SU-DHL-6 (cell line): Measurements from ENCODE around the gene NLGN1.

Source experiments
- H2AFZ ChIP-seq: fragments of 200-600 bp; sonication (generic); 2 replicates; pipeline ENCODE4 v1.6.1; 2014; ENCODE audit warnings: low read depth, mild to moderate bottlenecking, moderate library complexity, mixed read lengths, antibody characterized with exemption, low read length; ENCODE audit not compliant: severe bottlenecking
- H3F3A ChIP-seq: fragments of 200-600 bp; shearing (Covaris generic); 2 replicates; pipeline ENCODE4 v1.6.0; 2016; ENCODE audit warnings: antibody characterized with exemption, mild to moderate bottlenecking; ENCODE audit not compliant: insufficient read depth
- H3K27ac ChIP-seq: fragments of 200-600 bp; sonication (generic); 2 replicates; pipeline ENCODE4 v1.5.1; 2016; ENCODE audit warnings: low read depth, mild to moderate bottlenecking, low read length, moderate library complexity, mixed read lengths
- H3K27me3 ChIP-seq: fragments of 200-600 bp; sonication (generic), shearing (Covaris generic); 2 replicates; pipeline ENCODE4 v1.6.0; 2014; ENCODE audit warnings: mild to moderate bottlenecking, low read length
- H3K36me3 ChIP-seq: fragments of 200-600 bp; sonication (generic); 2 replicates; pipeline ENCODE4 v1.6.1; 2014; ENCODE audit warnings: mild to moderate bottlenecking, low read length, mixed read lengths
- H3K4me2 ChIP-seq: fragments of 300-600, 200-600 bp; shearing (Covaris generic), sonication (generic); 2 replicates; pipeline ENCODE4 v1.6.0; 2014; ENCODE audit warnings: low read length, low read depth, mild to moderate bottlenecking; ENCODE audit not compliant: poor library complexity, severe bottlenecking
- H3K4me3 ChIP-seq: fragments of 200-600 bp; sonication (generic); 2 replicates; pipeline ENCODE4 v1.5.1; 2014; ENCODE audit warnings: antibody characterized with exemption, low read length, mild to moderate bottlenecking, mixed read lengths; ENCODE audit not compliant: insufficient read depth, poor library complexity, severe bottlenecking
- H3K79me2 ChIP-seq: fragments of 200-600 bp; sonication (generic); 2 replicates; pipeline ENCODE4 v1.6.1; 2014; ENCODE audit warnings: mild to moderate bottlenecking, low read length, moderate library complexity; ENCODE audit not compliant: insufficient read depth
- H3K9ac ChIP-seq: fragments of 200-600 bp; sonication (generic); 2 replicates; pipeline ENCODE4 v1.7.0; 2014; ENCODE audit warnings: mild to moderate bottlenecking, low read length
- H3K9me2 ChIP-seq: fragments of 200-600 bp; sonication (generic); replicated peaks from 2 replicates; pipeline ENCODE4 v1.6.1; 2014; ENCODE audit warnings: low read length; ENCODE audit not compliant: insufficient read depth
- H3K9me3 ChIP-seq: fragments of 200-600 bp; sonication (generic); 2 replicates; pipeline ENCODE4 v1.6.1; 2014; ENCODE audit warnings: low read length, mixed read lengths; ENCODE audit not compliant: insufficient read depth
- H4K20me1 ChIP-seq: fragments of 200-600 bp; sonication (generic); 2 replicates; pipeline ENCODE4 v1.6.1; 2014; ENCODE audit warnings: low read depth, mild to moderate bottlenecking, antibody characterized with exemption, low read length, moderate library complexity, mixed read lengths
- CTCF ChIP-seq: fragments of 200-600 bp; sonication (generic); IDR thresholded peaks from one replicate; pipeline ENCODE4 v1.5.1; 2017; ENCODE audit warnings: antibody characterized with exemption, mild to moderate bottlenecking, low read length, moderate library complexity; ENCODE audit not compliant: insufficient read depth, poor library complexity, severe bottlenecking
- EZH2phosphoT487 ChIP-seq: fragments of 200-600 bp; sonication (generic), shearing (Covaris generic); conservative IDR thresholded peaks from 2 replicates; pipeline ENCODE4 v1.6.1; 2018; ENCODE audit warnings: mild to moderate bottlenecking, antibody characterized with exemption, low read length, moderate library complexity, mixed read lengths

The NLGN1 gene

GRCh38 chr3:173737167-173737808 is 339.7 kb downstream of the NLGN1 start:
- Histone ChIP-seq H3F3A (no peaks in the 10 kb centered on the region), H3K4me2 (no peak overlapping the region), H3K4me3 (no peak overlapping the region), H3K27me3 (no peaks in the 10 kb centered on the region), H3K79me2 (no peaks in the 10 kb centered on the region), H3K9me2 (no peaks in the 10 kb centered on the region), H3K36me3 (no peaks in the 10 kb centered on the region), H4K20me1 (no peaks in the 10 kb centered on the region), H2AFZ (no peak overlapping the region), H3K9me3 (no peaks in the 10 kb centered on the region), H3K27ac (no peak overlapping the region), H3K9ac (no peak overlapping the region)
- TF ChIP-seq EZH2phosphoT487 (no peak), CTCF (no peak)

- H3K36me3 ChIP-seq = no peaks in the 10 kb centered on the region
- no peak for TF ChIP-seq EZH2phosphoT487
- no peak for TF ChIP-seq CTCF
- no peaks in the 10 kb centered on the region for H4K20me1 ChIP-seq
- no peak overlapping the region for H2AFZ ChIP-seq
- no peaks in the 10 kb centered on the region for H3K9me2 ChIP-seq
- H3K9ac ChIP-seq = no peak overlapping the region
- H3K79me2 ChIP-seq = no peaks in the 10 kb centered on the region
- no peak overlapping the region for H3K4me3 ChIP-seq
- H3K27ac ChIP-seq = no peak overlapping the region
- H3F3A ChIP-seq = no peaks in the 10 kb centered on the region
- H3K4me2 ChIP-seq = no peak overlapping the region
- no peaks in the 10 kb centered on the region for H3K9me3 ChIP-seq
- H3K27me3 ChIP-seq = no peaks in the 10 kb centered on the region
These were observed 342.2 kb downstream of the NLGN1 start for GRCh38 chr3:173739726-173740125.

GRCh38 chr3:173742491-173742890 is 344.9 kb downstream of the NLGN1 start:
- no peaks in the 10 kb centered on the region for H4K20me1 ChIP-seq
- TF ChIP-seq CTCF (no peak), EZH2phosphoT487 (no peak)
- H3K79me2 ChIP-seq = no peaks in the 10 kb centered on the region
- H3K9me3 ChIP-seq = no peaks in the 10 kb centered on the region
- no peaks in the 10 kb centered on the region for H3K36me3 ChIP-seq
- H3K9ac ChIP-seq = no peak overlapping the region
- H3K27me3 ChIP-seq = no peaks in the 10 kb centered on the region
- no peak overlapping the region for H3K4me3 ChIP-seq
- H3F3A ChIP-seq = no peaks in the 10 kb centered on the region
- H3K27ac ChIP-seq = no peak overlapping the region
- H3K4me2 ChIP-seq = no peak overlapping the region
- H2AFZ ChIP-seq = no peak overlapping the region
- no peaks in the 10 kb centered on the region for H3K9me2 ChIP-seq
